Measurements from ENCODE around the gene MLLT11.
A peak's percentile ranks its signal among the peaks of the same experiment; 100 is the strongest.

MLLT11 gene, protein sequence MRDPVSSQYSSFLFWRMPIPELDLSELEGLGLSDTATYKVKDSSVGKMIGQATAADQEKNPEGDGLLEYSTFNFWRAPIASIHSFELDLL

DNA sequence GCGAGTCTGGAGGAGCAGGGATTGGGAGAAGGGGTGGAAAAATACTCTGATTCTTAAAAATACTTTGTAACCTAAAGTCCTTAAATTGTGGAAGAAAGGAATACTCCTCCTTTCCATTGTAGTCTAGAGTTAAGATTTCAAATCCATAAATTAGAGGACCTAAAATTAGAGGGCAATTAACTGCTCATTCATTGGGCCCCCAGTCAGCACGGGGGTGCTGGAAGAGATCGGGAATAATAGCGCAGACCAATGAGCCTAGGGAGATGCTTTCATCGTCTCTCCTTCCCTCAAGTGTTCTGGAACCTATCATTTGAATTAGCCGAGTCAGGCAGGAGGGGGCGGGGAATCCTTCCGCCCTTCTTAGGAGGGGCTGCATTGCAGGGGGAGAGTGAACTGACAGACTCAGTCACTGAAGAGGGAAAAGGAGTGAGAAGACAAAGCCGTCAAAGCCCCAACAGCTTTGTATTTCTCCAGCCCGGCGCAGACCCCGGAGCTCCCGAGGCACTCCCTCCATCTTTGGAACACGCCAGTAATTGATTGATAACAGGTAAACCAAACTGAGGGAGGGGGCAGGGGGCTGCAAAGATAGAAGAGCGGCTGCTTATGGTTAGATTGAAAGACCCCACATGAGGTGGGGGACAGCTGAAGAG is at the start of gene MLLT11:
Gene MLLT11 (plus strand): TSS at position 391 of the 650 bp plus-strand sequence. CDS start 6,828 bp downstream, outside the sequence.
- TF ChIP-seq ZBTB7A (IDR thresholded peaks at IDR 0.05; ENCODE audit: low read depth), result no peak
- no peak; the same call in 1 of the 2 replicates for TF ChIP-seq TAF1 (IDR thresholded peaks at IDR 0.05; ENCODE audit: low read depth)
- TF ChIP-seq, protein P1, sequence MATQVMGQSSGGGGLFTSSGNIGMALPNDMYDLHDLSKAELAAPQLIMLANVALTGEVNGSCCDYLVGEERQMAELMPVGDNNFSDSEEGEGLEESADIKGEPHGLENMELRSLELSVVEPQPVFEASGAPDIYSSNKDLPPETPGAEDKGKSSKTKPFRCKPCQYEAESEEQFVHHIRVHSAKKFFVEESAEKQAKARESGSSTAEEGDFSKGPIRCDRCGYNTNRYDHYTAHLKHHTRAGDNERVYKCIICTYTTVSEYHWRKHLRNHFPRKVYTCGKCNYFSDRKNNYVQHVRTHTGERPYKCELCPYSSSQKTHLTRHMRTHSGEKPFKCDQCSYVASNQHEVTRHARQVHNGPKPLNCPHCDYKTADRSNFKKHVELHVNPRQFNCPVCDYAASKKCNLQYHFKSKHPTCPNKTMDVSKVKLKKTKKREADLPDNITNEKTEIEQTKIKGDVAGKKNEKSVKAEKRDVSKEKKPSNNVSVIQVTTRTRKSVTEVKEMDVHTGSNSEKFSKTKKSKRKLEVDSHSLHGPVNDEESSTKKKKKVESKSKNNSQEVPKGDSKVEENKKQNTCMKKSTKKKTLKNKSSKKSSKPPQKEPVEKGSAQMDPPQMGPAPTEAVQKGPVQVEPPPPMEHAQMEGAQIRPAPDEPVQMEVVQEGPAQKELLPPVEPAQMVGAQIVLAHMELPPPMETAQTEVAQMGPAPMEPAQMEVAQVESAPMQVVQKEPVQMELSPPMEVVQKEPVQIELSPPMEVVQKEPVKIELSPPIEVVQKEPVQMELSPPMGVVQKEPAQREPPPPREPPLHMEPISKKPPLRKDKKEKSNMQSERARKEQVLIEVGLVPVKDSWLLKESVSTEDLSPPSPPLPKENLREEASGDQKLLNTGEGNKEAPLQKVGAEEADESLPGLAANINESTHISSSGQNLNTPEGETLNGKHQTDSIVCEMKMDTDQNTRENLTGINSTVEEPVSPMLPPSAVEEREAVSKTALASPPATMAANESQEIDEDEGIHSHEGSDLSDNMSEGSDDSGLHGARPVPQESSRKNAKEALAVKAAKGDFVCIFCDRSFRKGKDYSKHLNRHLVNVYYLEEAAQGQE (IDR thresholded peaks at IDR 0.05; ENCODE audit: low read depth), result no peak
- no peak for TF ChIP-seq YY1 (IDR thresholded peaks at IDR 0.05; ENCODE audit: low read depth)
- peak; percentile 6; the same call in 1 of the 2 replicates for TF ChIP-seq TCF12 (IDR thresholded peaks at IDR 0.05; ENCODE audit: low read depth)
- no peak for TF ChIP-seq MAX (IDR thresholded peaks at IDR 0.05)

GRCh38 chr1:151011154-151011850 is 48.9 kb upstream of the MLLT11 start:
- TF ChIP-seq, protein P1 (IDR thresholded peaks at IDR 0.05; ENCODE audit: low read depth), result no peak
- no peak for TF ChIP-seq CREB1 (IDR thresholded peaks at IDR 0.05; ENCODE audit: low read depth)
- no peak for TF ChIP-seq NFIC (IDR thresholded peaks at IDR 0.05)
- TF ChIP-seq RAD21 (IDR thresholded peaks at IDR 0.05; ENCODE audit: low read depth), result no peak

GRCh38 chr1:151012684-151013471 is 47.3 kb upstream of the MLLT11 start:
- TF ChIP-seq USF1 (IDR thresholded peaks at IDR 0.05), result no peak
- TF ChIP-seq, protein P1 (IDR thresholded peaks at IDR 0.05; ENCODE audit: low read depth), result no peak
- TF ChIP-seq ZBTB7A (IDR thresholded peaks at IDR 0.05; ENCODE audit: low read depth), result no peak
- TF ChIP-seq CEBPB (IDR thresholded peaks at IDR 0.05), result no peak
- no peak for TF ChIP-seq TAF1 (IDR thresholded peaks at IDR 0.05; ENCODE audit: low read depth)
- TF ChIP-seq CREB1 (IDR thresholded peaks at IDR 0.05; ENCODE audit: low read depth), result no peak
- TF ChIP-seq EP300 (IDR thresholded peaks at IDR 0.05; ENCODE audit: borderline replicate concordance), result no peak
- no peak for TF ChIP-seq EGR1 (IDR thresholded peaks at IDR 0.05)
- no peak for TF ChIP-seq NFIC (IDR thresholded peaks at IDR 0.05)
- no peak for TF ChIP-seq TEAD4 (IDR thresholded peaks at IDR 0.05)
- TF ChIP-seq RAD21 (IDR thresholded peaks at IDR 0.05; ENCODE audit: low read depth), result no peak
- no peak for TF ChIP-seq TCF12 (IDR thresholded peaks at IDR 0.05; ENCODE audit: low read depth)
- no peak for TF ChIP-seq FOXM1 (IDR thresholded peaks at IDR 0.05; ENCODE audit: borderline replicate concordance, low read depth)
- TF ChIP-seq MAX (IDR thresholded peaks at IDR 0.05), result no peak
- TF ChIP-seq YY1 (IDR thresholded peaks at IDR 0.05; ENCODE audit: low read depth), result no peak

DNA sequence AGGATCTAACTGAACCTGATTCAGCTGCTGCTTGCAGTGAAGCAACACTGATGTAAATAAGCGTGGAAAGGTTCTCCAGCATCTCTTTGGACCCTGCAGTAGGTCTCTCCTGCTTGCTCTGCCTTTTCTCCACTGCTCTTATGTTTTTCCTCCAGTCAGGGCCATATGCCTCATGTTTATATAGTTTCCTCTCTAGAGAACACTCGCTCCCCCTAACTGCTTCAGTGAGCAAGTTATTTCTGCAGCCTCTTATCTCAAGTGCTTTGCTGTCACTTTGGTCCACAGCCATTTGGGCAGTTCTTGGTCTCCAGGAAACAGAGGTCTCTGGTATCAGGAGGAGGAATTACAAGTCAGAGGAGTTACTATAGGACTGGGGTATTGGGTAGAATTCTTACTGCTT is 46.7 kb upstream of the MLLT11 start:
- no peak for TF ChIP-seq YY1 (IDR thresholded peaks at IDR 0.05; ENCODE audit: low read depth)
- TF ChIP-seq TEAD4 (IDR thresholded peaks at IDR 0.05), result no peak
- no peak for TF ChIP-seq TCF12 (IDR thresholded peaks at IDR 0.05; ENCODE audit: low read depth)
- no peak for TF ChIP-seq CEBPB (IDR thresholded peaks at IDR 0.05)
- no peak for TF ChIP-seq MAX (IDR thresholded peaks at IDR 0.05)
- TF ChIP-seq, protein P1 (IDR thresholded peaks at IDR 0.05; ENCODE audit: low read depth), result no peak
- TF ChIP-seq RAD21 (IDR thresholded peaks at IDR 0.05; ENCODE audit: low read depth), result no peak
- no peak for TF ChIP-seq ZBTB7A (IDR thresholded peaks at IDR 0.05; ENCODE audit: low read depth)
- no peak for TF ChIP-seq CREB1 (IDR thresholded peaks at IDR 0.05; ENCODE audit: low read depth)
- TF ChIP-seq USF1 (IDR thresholded peaks at IDR 0.05), result no peak
- TF ChIP-seq TAF1 (IDR thresholded peaks at IDR 0.05; ENCODE audit: low read depth), result no peak
- TF ChIP-seq EGR1 (IDR thresholded peaks at IDR 0.05), result no peak
- no peak for TF ChIP-seq NFIC (IDR thresholded peaks at IDR 0.05)
- no peak for TF ChIP-seq EP300 (IDR thresholded peaks at IDR 0.05; ENCODE audit: borderline replicate concordance)
- TF ChIP-seq FOXM1 (IDR thresholded peaks at IDR 0.05; ENCODE audit: borderline replicate concordance, low read depth), result no peak
